Measurements from ENCODE around the gene ZNRF1.
"Not testable (repeated sequence)": the region's sequence is repeated elsewhere in the genome, so short reads cannot be mapped to it uniquely, and the experiment has no call there.

The ZNRF1 gene

DNA sequence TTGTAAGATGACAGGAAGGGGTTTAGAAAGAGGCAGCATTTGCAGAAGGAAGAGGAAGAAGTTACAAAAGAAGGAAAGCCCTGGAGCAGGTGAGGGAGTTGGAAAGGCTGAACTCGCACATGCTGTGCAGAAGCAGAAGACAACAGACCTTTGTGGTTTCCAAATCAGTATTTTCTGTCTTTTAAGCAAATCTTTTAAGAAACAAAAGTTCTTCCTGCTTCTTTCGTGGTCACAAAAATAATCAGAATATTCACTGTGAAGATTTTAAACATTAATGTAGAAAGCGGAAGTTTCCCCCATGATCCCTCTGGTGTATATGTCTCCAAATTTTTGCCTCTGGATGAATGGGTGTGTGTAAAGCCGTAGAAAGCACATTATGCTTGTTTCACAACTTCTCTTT, 25.8 kb downstream of the ZNRF1 start:
- no peaks in the 10 kb centered on the region for H3K27me3 ChIP-seq (ENCODE audit: insufficient read depth, low read length)
- peaks cover 7% of the 10 kb centered on the region for H3K9me3 ChIP-seq (ENCODE audit: low read length)
- no peak overlapping the region for H3K4me3 ChIP-seq (ENCODE audit: low read length)
- H3K4me1 ChIP-seq (ENCODE audit: insufficient read depth, low read length): no peaks in the 10 kb centered on the region
- no peak overlapping the region for H2AFZ ChIP-seq (ENCODE audit: low read depth, low read length)
- peaks cover 2% of the 10 kb centered on the region for H3K36me3 ChIP-seq (ENCODE audit: insufficient read depth, low read length)

DNA sequence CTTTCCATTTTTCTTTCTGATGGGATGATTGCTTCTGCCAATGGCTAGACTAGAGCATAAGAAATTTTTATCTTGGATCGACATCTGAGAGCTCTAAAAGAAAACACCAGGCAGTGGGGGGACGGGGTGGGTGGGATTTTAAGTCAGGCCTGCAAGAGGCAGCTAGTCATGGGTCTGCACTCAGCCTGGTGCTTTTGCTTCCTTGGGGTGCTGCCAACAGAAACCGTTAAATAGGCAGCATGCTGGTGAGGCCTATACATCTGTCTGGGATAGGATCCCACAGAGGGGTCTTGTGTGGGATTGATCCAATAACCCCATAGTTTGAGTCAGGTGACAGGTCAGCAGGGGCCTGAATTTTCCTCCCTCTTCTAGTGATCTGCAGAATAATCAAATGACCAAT, 26.9 kb downstream of the ZNRF1 start:
- Histone ChIP-seq H2AFZ (ENCODE audit: low read depth, low read length) (no peak overlapping the region), H3K4me3 (ENCODE audit: low read length) (no peak overlapping the region), H3K27me3 (ENCODE audit: insufficient read depth, low read length) (no peaks in the 10 kb centered on the region), H3K36me3 (ENCODE audit: insufficient read depth, low read length) (peaks cover under 1% of the 10 kb centered on the region), H3K4me1 (ENCODE audit: insufficient read depth, low read length) (no peaks in the 10 kb centered on the region), H3K9me3 (ENCODE audit: low read length) (peaks cover 8% of the 10 kb centered on the region)

DNA sequence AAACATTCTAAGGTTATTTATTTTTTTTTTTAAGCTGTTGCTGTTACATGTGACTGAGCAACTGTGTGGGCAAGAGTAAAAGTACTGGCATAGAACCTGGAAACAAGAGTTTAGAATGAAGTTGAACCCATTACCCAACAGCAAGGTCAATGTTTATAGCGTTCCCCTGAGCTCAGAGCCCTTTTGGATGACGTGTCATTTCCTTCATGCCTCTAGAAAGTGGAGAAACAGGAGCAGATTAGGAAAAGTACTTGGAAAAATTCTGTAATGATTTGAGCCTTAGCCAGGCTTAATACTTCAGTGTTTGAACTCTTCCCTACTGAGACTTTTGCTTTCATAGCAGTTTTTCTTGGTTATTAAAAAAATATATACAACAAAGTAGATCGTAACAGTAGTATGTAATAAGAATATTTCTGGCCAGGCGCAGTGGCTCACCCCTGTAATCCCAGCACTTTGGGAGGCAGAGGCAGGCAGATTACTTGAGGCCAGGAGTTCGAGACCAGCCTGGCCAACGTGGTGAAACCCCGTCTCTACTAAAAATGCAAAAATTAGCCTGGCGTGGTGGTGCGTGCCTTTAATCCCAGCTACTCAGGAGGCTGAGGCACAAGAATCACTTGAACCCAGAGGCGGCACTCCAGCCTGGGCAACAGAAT, 27.5 kb downstream of the ZNRF1 start:
- H3K4me3 ChIP-seq (ENCODE audit: low read length); H3K27me3 ChIP-seq (ENCODE audit: insufficient read depth, low read length); H3K36me3 ChIP-seq (ENCODE audit: insufficient read depth, low read length); H3K4me1 ChIP-seq (ENCODE audit: insufficient read depth, low read length); H2AFZ ChIP-seq (ENCODE audit: low read depth, low read length); H3K9me3 ChIP-seq (ENCODE audit: low read length): not testable (repeated sequence)

GRCh38 chr16:75026892-75027391, 28.1 kb downstream of the ZNRF1 start:
- Histone ChIP-seq H3K4me1 (ENCODE audit: insufficient read depth, low read length) (no peaks in the 10 kb centered on the region), H3K4me3 (ENCODE audit: low read length) (no peak overlapping the region), H3K36me3 (ENCODE audit: insufficient read depth, low read length) (no peaks in the 10 kb centered on the region), H3K27me3 (ENCODE audit: insufficient read depth, low read length) (no peaks in the 10 kb centered on the region), H2AFZ (ENCODE audit: low read depth, low read length) (no peak overlapping the region), H3K9me3 (ENCODE audit: low read length) (peaks cover 2% of the 10 kb centered on the region)

DNA sequence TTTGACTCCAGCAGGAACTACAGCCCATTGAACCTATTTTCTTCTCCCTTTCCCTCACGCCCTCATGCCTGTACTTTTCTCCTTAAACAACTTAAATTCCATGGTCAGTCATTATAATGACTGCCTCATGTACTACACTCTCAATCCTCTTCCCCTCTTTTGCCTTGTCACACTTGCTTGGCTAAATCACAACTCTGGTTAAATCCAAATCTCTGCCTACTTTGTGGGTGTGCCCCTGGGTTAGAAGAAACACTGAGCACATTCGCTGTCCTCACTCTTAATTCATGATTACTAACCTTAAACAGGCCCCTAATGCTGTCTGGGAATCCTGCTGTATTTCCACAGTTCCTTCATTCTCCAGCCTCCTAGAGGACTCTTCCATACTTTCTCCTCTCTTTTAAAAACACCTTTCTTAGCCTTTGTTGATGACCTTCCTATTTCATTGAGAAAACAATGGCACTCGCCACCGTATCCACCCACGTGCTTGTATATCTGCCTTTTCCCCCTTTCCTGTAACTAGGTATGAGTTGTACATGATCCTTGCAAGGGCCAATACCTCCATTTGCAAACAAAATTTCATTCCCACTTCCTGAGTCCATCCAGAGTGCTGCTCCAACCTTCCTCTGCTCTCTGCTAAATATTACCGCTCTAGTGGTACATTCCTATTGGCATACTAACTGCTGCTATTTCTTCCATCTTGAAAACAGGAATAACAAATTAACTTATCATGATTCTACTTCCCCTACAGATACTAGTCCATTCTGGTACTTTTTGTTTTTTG, 28.9 kb downstream of the ZNRF1 start:
- peaks cover 3% of the 10 kb centered on the region for H3K9me3 ChIP-seq (ENCODE audit: low read length)
- no peaks in the 10 kb centered on the region for H3K4me1 ChIP-seq (ENCODE audit: insufficient read depth, low read length)
- H3K4me3 ChIP-seq (ENCODE audit: low read length): no peak overlapping the region
- no peaks in the 10 kb centered on the region for H3K36me3 ChIP-seq (ENCODE audit: insufficient read depth, low read length)
- H3K27me3 ChIP-seq (ENCODE audit: insufficient read depth, low read length): no peaks in the 10 kb centered on the region
- no peak overlapping the region for H2AFZ ChIP-seq (ENCODE audit: low read depth, low read length)

GRCh38 chr16:75028544-75029135, 29.8 kb downstream of the ZNRF1 start:
- Histone ChIP-seq H3K36me3 (ENCODE audit: insufficient read depth, low read length) (no peaks in the 10 kb centered on the region), H3K4me3 (ENCODE audit: low read length) (no peak overlapping the region), H3K4me1 (ENCODE audit: insufficient read depth, low read length) (no peaks in the 10 kb centered on the region), H3K9me3 (ENCODE audit: low read length) (peaks cover 5% of the 10 kb centered on the region), H2AFZ (ENCODE audit: low read depth, low read length) (no peak overlapping the region), H3K27me3 (ENCODE audit: insufficient read depth, low read length) (no peaks in the 10 kb centered on the region)

- H3K27me3 ChIP-seq (ENCODE audit: insufficient read depth, low read length): no peaks in the 10 kb centered on the region
- H2AFZ ChIP-seq (ENCODE audit: low read depth, low read length): no peak overlapping the region
- no peaks in the 10 kb centered on the region for H3K4me1 ChIP-seq (ENCODE audit: insufficient read depth, low read length)
- no peak overlapping the region for H3K4me3 ChIP-seq (ENCODE audit: low read length)
- H3K36me3 ChIP-seq (ENCODE audit: insufficient read depth, low read length): no peaks in the 10 kb centered on the region
- peaks cover 5% of the 10 kb centered on the region for H3K9me3 ChIP-seq (ENCODE audit: low read length)
Observed at GRCh38 chr16:75029854-75030253, 31.0 kb downstream of the ZNRF1 start.

- no peaks in the 10 kb centered on the region for H3K27me3 ChIP-seq (ENCODE audit: insufficient read depth, low read length)
- no peaks in the 10 kb centered on the region for H3K36me3 ChIP-seq (ENCODE audit: insufficient read depth, low read length)
- H3K4me1 ChIP-seq (ENCODE audit: insufficient read depth, low read length): no peaks in the 10 kb centered on the region
- H3K9me3 ChIP-seq (ENCODE audit: low read length): peaks cover 5% of the 10 kb centered on the region
- H3K4me3 ChIP-seq (ENCODE audit: low read length): no peak overlapping the region
- H2AFZ ChIP-seq (ENCODE audit: low read depth, low read length): no peak overlapping the region
Observed at GRCh38 chr16:75032655-75033054, 33.8 kb downstream of the ZNRF1 start.

GRCh38 chr16:75035410-75035968, 36.7 kb downstream of the ZNRF1 start:
- H3K4me1 ChIP-seq (ENCODE audit: insufficient read depth, low read length): no peaks in the 10 kb centered on the region
- no peak overlapping the region for H2AFZ ChIP-seq (ENCODE audit: low read depth, low read length)
- no peak overlapping the region for H3K4me3 ChIP-seq (ENCODE audit: low read length)
- H3K9me3 ChIP-seq (ENCODE audit: low read length): peaks cover 5% of the 10 kb centered on the region
- no peaks in the 10 kb centered on the region for H3K27me3 ChIP-seq (ENCODE audit: insufficient read depth, low read length)
- no peaks in the 10 kb centered on the region for H3K36me3 ChIP-seq (ENCODE audit: insufficient read depth, low read length)

GRCh38 chr16:75038036-75038858, 39.4 kb downstream of the ZNRF1 start:
- Histone ChIP-seq H2AFZ (ENCODE audit: low read depth, low read length) (no peak overlapping the region), H3K36me3 (ENCODE audit: insufficient read depth, low read length) (no peaks in the 10 kb centered on the region), H3K4me3 (ENCODE audit: low read length) (no peak overlapping the region), H3K4me1 (ENCODE audit: insufficient read depth, low read length) (no peaks in the 10 kb centered on the region), H3K27me3 (ENCODE audit: insufficient read depth, low read length) (no peaks in the 10 kb centered on the region), H3K9me3 (ENCODE audit: low read length) (peaks cover 2% of the 10 kb centered on the region)

- Histone ChIP-seq H3K36me3 (ENCODE audit: insufficient read depth, low read length) (no peaks in the 10 kb centered on the region), H3K4me1 (ENCODE audit: insufficient read depth, low read length) (no peaks in the 10 kb centered on the region)
Observed at GRCh38 chr16:75039941-75040340, 41.1 kb downstream of the ZNRF1 start.

GRCh38 chr16:75042426-75043174, 43.8 kb downstream of the ZNRF1 start:
- Histone ChIP-seq H3K36me3 (ENCODE audit: insufficient read depth, low read length) (no peaks in the 10 kb centered on the region), H3K4me1 (ENCODE audit: insufficient read depth, low read length) (no peaks in the 10 kb centered on the region), H3K27me3 (ENCODE audit: insufficient read depth, low read length) (no peaks in the 10 kb centered on the region), H2AFZ (ENCODE audit: low read depth, low read length) (no peak overlapping the region), H3K4me3 (ENCODE audit: low read length) (no peak overlapping the region), H3K9me3 (ENCODE audit: low read length) (peaks cover 4% of the 10 kb centered on the region)

More at GRCh38 chr16:75039941-75040340, 41.1 kb downstream of the ZNRF1 start:
- Histone ChIP-seq H3K4me3 (ENCODE audit: low read length) (no peak overlapping the region), H2AFZ (ENCODE audit: low read depth, low read length) (no peak overlapping the region), H3K27me3 (ENCODE audit: insufficient read depth, low read length) (no peaks in the 10 kb centered on the region), H3K9me3 (ENCODE audit: low read length) (peaks cover 2% of the 10 kb centered on the region)
